Neural cell (in vitro differentiated cells): Measurements from ENCODE around the gene HSD3B1. TPM values are rescaled to one million over a fixed set of nuclear protein-coding genes. Genes with fewer than 3 reads are reported as not detected.

Experiments used
- H2AFZ ChIP-seq: fragments of 200-600, 300-800 bp; sonication (generic), shearing (Covaris generic); 2 replicates; pipeline ENCODE4 v1.6.0; 2014; ENCODE audit warnings: low read depth, mild to moderate bottlenecking, antibody characterized with exemption, low read length, moderate library complexity
- H3F3A ChIP-seq: fragments of 200-600 bp; shearing (Covaris generic); 2 replicates; pipeline ENCODE4 v1.6.1; 2016; ENCODE audit warnings: mild to moderate bottlenecking, moderate library complexity, mixed read lengths, antibody characterized with exemption, low read length; ENCODE audit not compliant: insufficient read depth, poor library complexity, severe bottlenecking
- H3K27ac ChIP-seq: fragments of 200-600, 300-800 bp; sonication (generic), shearing (Covaris generic); 2 replicates; pipeline ENCODE4 v1.5.1; 2014; ENCODE audit warnings: mild to moderate bottlenecking, low read length, moderate library complexity
- H3K27me3 ChIP-seq: fragments of 300-800, 200-600 bp; sonication (generic), shearing (Covaris generic); 2 replicates; pipeline ENCODE4 v1.6.0; 2014; ENCODE audit warnings: mild to moderate bottlenecking, low read depth, low read length, moderate library complexity; ENCODE audit not compliant: insufficient read depth
- H3K36me3 ChIP-seq: fragments of 300-800, 200-600 bp; sonication (generic), shearing (Covaris generic); 2 replicates; pipeline ENCODE4 v1.5.1; 2014; ENCODE audit warnings: mild to moderate bottlenecking, antibody characterized with exemption, low read length, moderate library complexity; ENCODE audit not compliant: insufficient read depth
- H3K4me2 ChIP-seq: fragments of 300-800, 200-600 bp; sonication (generic), shearing (Covaris generic); 2 replicates; pipeline ENCODE4 v1.6.0; 2014; ENCODE audit warnings: mild to moderate bottlenecking, low read length
- H3K4me3 ChIP-seq: fragments of 300-800, 200-600 bp; sonication (generic), shearing (Covaris generic); 2 replicates; pipeline ENCODE4 v1.5.1; 2014; ENCODE audit warnings: mild to moderate bottlenecking, low read length, moderate library complexity
- H3K79me2 ChIP-seq: fragments of 200-600 bp; shearing (Covaris generic); replicated peaks from 2 replicates; pipeline ENCODE4 v1.6.0; 2014; ENCODE audit warnings: mild to moderate bottlenecking, low read length, moderate library complexity; ENCODE audit not compliant: insufficient read depth
- H3K9ac ChIP-seq: fragments of 300-800, 200-600 bp; sonication (generic), shearing (Covaris generic); 2 replicates; pipeline ENCODE4 v1.6.1; 2016; ENCODE audit warnings: mild to moderate bottlenecking, low read length, mixed read lengths
- H3K9me2 ChIP-seq: fragments of 200-600 bp; shearing (Covaris generic); 2 replicates; pipeline ENCODE4 v1.6.1; 2016; ENCODE audit warnings: mild to moderate bottlenecking, low read length, mixed read lengths; ENCODE audit not compliant: insufficient read depth
- H3K9me3 ChIP-seq: fragments of 200-600, 300-800 bp; sonication (generic), shearing (Covaris generic); 2 replicates; pipeline ENCODE4 v1.6.1; 2016; ENCODE audit warnings: mild to moderate bottlenecking, mixed run types, low read length, moderate library complexity, mixed read lengths
- H4K20me1 ChIP-seq: fragments of 200-600 bp; shearing (Covaris generic); 2 replicates; pipeline ENCODE4 v1.6.1; 2016; ENCODE audit warnings: mild to moderate bottlenecking, mixed run types; ENCODE audit not compliant: insufficient read depth
- EP300 ChIP-seq: fragments of 450-650 bp; conservative IDR thresholded peaks from 2 replicates; pipeline ENCODE4 v1.6.1; 2014; ENCODE audit warnings: antibody characterized with exemption, mild to moderate bottlenecking, moderate library complexity; ENCODE audit not compliant: poor library complexity, severe bottlenecking
- EZH2 ChIP-seq: fragments of 200-600, 300-800 bp; shearing (Covaris generic), sonication (generic); IDR thresholded peaks from 2 replicates; pipeline ENCODE4 v1.6.1; 2014; ENCODE audit warnings: antibody characterized with exemption, low read length, borderline replicate concordance, mild to moderate bottlenecking; ENCODE audit not compliant: insufficient read depth, poor library complexity, severe bottlenecking
- MXI1 ChIP-seq: fragments of 450-650 bp; conservative IDR thresholded peaks from 2 replicates; pipeline ENCODE4 v1.6.1; 2014; ENCODE audit warnings: antibody characterized with exemption, mild to moderate bottlenecking; ENCODE audit not compliant: poor library complexity, severe bottlenecking
- POLR2AphosphoS5 ChIP-seq: IDR thresholded peaks from 2 replicates; pipeline ENCODE4 v1.6.1; 2012
- RAD21 ChIP-seq: fragments of 450-650 bp; conservative IDR thresholded peaks from 2 replicates; pipeline ENCODE4 v1.6.1; 2014; ENCODE audit warnings: antibody characterized with exemption, mild to moderate bottlenecking, moderate library complexity
- SMC3 ChIP-seq: fragments of 450-650 bp; conservative IDR thresholded peaks from 2 replicates; pipeline ENCODE4 v1.6.1; 2014; ENCODE audit warnings: antibody characterized with exemption, mild to moderate bottlenecking, moderate library complexity; ENCODE audit not compliant: poor library complexity
- TAF1 ChIP-seq: IDR thresholded peaks from 2 replicates; pipeline ENCODE4 v1.6.1; 2012; ENCODE audit warnings: low read depth
- polyA minus RNA-seq: library from RNA; depleted of rRNA, polyadenylated mRNA; stranded (reverse); fragments of >200 nt; gene quantifications from 2 replicates; pipeline ENCODE4 v1.2.3, GENCODE V29; 2014
- polyA plus RNA-seq: library from polyadenylated mRNA; depleted of rRNA; stranded (reverse); fragments of >200 nt; gene quantifications from 2 replicates; pipeline ENCODE4 v1.2.3, GENCODE V29; 2014
- TF ChIP-seq, protein P1 (sequence below): IDR thresholded peaks from 2 replicates; pipeline ENCODE4 v1.6.1; 2012; ENCODE audit warnings: borderline replicate concordance
- TF ChIP-seq, protein P2 (sequence below): fragments of 450-650 bp; IDR thresholded peaks from 2 replicates; pipeline ENCODE4 v1.5.1; 2014; ENCODE audit warnings: antibody characterized with exemption, mild to moderate bottlenecking, moderate library complexity; ENCODE audit not compliant: poor library complexity, severe bottlenecking

HSD3B1 gene
- polyA plus RNA-seq (not detected in 2 replicates), polyA minus RNA-seq (not detected in 2 replicates)

DNA sequence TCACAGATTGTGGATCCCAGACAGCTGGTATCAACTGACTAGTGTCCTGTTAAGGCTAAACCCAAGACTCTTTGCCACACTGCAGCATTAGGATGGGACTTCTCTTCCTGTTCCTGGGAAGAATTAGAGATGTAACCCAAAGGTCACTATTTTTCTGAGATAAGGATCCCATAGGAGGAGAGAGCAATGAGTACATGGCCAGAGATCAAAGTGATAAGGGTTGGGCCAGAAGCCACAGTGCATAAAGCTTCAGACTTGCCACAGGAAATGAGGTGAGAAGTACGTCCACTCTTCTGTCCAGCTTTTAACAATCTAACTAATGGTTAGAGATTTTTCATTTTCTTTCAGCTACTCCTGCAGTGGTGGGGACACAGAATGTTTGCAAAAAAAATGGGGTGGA lies at the start of gene HSD3B1:
Gene HSD3B1 (plus strand): TSS at position 270 of the 400 bp plus-strand sequence. CDS start 267 bp downstream, outside the sequence.
- H3K9me2 ChIP-seq: no peaks in the 10 kb centered on the region
- no peak within 1 kb of the TSS for H3K4me2 ChIP-seq
- no peak within 1 kb of the TSS for H3K4me3 ChIP-seq
- H3K9me3 ChIP-seq: no peaks in the 10 kb centered on the region
- TF ChIP-seq, protein P1, sequence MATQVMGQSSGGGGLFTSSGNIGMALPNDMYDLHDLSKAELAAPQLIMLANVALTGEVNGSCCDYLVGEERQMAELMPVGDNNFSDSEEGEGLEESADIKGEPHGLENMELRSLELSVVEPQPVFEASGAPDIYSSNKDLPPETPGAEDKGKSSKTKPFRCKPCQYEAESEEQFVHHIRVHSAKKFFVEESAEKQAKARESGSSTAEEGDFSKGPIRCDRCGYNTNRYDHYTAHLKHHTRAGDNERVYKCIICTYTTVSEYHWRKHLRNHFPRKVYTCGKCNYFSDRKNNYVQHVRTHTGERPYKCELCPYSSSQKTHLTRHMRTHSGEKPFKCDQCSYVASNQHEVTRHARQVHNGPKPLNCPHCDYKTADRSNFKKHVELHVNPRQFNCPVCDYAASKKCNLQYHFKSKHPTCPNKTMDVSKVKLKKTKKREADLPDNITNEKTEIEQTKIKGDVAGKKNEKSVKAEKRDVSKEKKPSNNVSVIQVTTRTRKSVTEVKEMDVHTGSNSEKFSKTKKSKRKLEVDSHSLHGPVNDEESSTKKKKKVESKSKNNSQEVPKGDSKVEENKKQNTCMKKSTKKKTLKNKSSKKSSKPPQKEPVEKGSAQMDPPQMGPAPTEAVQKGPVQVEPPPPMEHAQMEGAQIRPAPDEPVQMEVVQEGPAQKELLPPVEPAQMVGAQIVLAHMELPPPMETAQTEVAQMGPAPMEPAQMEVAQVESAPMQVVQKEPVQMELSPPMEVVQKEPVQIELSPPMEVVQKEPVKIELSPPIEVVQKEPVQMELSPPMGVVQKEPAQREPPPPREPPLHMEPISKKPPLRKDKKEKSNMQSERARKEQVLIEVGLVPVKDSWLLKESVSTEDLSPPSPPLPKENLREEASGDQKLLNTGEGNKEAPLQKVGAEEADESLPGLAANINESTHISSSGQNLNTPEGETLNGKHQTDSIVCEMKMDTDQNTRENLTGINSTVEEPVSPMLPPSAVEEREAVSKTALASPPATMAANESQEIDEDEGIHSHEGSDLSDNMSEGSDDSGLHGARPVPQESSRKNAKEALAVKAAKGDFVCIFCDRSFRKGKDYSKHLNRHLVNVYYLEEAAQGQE: no peak
- TF ChIP-seq, protein P2, sequence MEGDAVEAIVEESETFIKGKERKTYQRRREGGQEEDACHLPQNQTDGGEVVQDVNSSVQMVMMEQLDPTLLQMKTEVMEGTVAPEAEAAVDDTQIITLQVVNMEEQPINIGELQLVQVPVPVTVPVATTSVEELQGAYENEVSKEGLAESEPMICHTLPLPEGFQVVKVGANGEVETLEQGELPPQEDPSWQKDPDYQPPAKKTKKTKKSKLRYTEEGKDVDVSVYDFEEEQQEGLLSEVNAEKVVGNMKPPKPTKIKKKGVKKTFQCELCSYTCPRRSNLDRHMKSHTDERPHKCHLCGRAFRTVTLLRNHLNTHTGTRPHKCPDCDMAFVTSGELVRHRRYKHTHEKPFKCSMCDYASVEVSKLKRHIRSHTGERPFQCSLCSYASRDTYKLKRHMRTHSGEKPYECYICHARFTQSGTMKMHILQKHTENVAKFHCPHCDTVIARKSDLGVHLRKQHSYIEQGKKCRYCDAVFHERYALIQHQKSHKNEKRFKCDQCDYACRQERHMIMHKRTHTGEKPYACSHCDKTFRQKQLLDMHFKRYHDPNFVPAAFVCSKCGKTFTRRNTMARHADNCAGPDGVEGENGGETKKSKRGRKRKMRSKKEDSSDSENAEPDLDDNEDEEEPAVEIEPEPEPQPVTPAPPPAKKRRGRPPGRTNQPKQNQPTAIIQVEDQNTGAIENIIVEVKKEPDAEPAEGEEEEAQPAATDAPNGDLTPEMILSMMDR: no peak
- no peak within 1 kb of the TSS for H2AFZ ChIP-seq
- no peaks in the 10 kb centered on the region for H3F3A ChIP-seq
- no peaks in the 10 kb centered on the region for H3K27me3 ChIP-seq
- no peaks in the 10 kb centered on the region for H3K36me3 ChIP-seq
- no peak within 1 kb of the TSS for H3K9ac ChIP-seq
- H3K79me2 ChIP-seq: no peaks in the 10 kb centered on the region
- H3K27ac ChIP-seq: no peak within 1 kb of the TSS
- H4K20me1 ChIP-seq: no peaks in the 10 kb centered on the region

DNA sequence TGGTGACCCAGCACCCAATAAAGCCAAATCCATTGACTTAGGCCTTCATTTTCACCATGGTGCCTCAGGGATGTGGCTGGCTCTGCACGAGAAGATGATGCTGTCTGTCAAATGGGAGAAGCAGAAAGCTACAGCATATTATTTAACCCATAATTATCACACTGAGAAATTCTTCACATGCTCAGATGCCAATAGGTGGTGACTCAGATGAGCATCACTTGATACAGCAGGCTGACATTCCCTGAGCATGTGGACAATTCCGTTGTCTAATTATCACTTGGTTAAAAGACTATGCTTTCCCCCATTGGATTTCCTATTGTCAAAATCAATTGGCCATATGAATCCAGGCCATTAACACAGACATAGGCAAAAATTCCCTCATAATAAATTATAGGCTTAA lies 44.0 kb upstream of the HSD3B1 start:
- H3K4me3 ChIP-seq: no peak overlapping the region
- no peaks in the 10 kb centered on the region for H3K9me2 ChIP-seq
- no peak overlapping the region for H3K27ac ChIP-seq
- no peaks in the 10 kb centered on the region for H3F3A ChIP-seq
- H3K27me3 ChIP-seq: no peaks in the 10 kb centered on the region
- H3K79me2 ChIP-seq: no peaks in the 10 kb centered on the region
- H3K9me3 ChIP-seq: no peaks in the 10 kb centered on the region
- no peaks in the 10 kb centered on the region for H4K20me1 ChIP-seq
- H3K4me2 ChIP-seq: no peak overlapping the region
- TF ChIP-seq POLR2AphosphoS5: no peak
- no peak for TF ChIP-seq EZH2
- no peak for TF ChIP-seq SMC3
- no peak for TF ChIP-seq EP300
- TF ChIP-seq, protein P1: no peak
- no peak for TF ChIP-seq TAF1
- TF ChIP-seq, protein P2: no peak
- no peak for TF ChIP-seq MXI1
- no peak for TF ChIP-seq RAD21
- H3K36me3 ChIP-seq: no peaks in the 10 kb centered on the region
- no peak overlapping the region for H3K9ac ChIP-seq
- H2AFZ ChIP-seq: no peak overlapping the region
